Subcutaneous preadipocyte (primary cell): Measurements from ENCODE around the gene ZNF865. TPM values are rescaled to one million over a fixed set of nuclear protein-coding genes. Genes with fewer than 3 reads are reported as not detected.

Source experiments
- total RNA-seq: library from RNA; depleted of rRNA; stranded (reverse); fragments of >200 nt; gene quantifications from 2 replicates; pipeline ENCODE4 v1.2.3, GENCODE V29; 2012

ZNF865 gene
- 1.1 and 1.6 TPM in 2 replicates for total RNA-seq

GRCh38 chr19:55605637-55606470 is at the start of gene ZNF865:
TSS of gene ZNF865 (plus strand) at chr19:55605647. CDS start at chr19:55613619, 7,972 bp downstream.

DNA sequence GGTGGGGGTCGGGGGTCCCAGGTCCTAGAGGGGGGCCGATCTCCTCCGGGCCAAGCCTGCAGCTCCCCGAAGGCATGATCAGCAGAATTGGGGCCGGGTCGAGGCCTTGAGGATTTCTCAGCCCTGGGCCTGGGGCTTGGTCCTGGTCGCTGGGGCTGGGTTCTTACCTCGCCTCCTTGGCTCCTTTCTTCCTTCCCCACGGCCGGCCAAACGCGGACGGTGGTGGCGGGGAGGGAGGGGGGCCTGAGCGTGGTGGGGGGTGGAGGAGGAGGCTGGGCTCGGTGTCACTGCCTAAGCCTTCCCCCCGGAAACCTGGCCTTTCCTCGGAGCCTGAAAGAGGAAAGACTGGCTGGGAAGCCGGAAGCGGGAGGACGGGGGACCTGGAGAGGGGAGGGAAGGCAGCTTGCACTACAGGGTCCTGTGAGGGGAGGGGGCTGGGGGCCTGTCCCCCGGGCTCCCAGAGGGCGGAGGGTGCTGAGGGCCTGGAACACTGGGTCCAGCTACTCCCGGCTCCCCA is 24.8 kb upstream of the ZNF865 start, which contains the start of gene ZNF579:
TSS of gene ZNF579 (minus strand) at position 221 of the 517 bp plus-strand sequence. CDS start 1,209 bp downstream, outside the sequence.

GRCh38 chr19:55599468-55599841 is 6.0 kb upstream of the ZNF865 start, which contains the start of gene FIZ1:
TSS of gene FIZ1 (minus strand) at chr19:55599517. CDS start at chr19:55597865, 1,652 bp downstream.

DNA sequence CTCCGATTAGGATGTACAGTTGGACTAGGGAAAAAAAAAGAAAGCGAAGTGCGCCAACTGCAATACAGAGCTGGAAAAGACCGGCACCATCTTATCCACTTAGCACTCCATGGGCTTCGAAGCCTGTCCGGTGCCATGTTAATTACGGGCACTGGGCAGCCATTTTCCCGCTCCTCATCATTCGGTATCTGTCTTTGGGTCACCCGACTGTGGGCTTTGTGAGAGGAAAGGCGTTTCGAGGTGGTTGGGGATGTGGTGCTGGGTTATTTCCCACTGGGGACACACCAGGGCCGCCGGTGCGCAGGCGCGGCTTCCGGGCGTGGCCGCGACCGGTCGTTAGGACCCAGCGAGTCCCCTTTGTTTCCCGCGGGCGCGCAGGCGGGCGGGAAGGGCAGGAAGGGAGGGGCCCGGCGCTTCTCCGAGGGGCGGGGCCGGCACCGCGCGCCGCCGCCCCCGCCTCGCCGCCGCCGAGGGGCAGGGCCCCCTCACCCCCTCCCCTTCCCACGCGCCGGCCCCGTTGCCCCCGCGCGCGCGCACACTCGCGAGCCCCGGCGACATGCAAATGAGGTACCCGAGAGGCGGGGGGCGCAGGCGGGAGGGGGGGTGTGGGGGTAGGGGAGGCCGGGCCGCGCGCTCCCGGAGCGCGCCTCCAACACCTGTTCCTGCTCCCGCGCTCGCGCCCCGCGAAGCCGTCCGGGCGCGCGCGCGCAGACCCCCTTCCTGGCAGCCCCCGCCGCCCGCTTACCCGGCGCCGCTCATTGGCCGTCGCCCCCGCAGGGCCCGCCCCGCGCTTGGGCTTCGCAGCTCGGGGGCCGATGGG is 5.4 kb upstream of the ZNF865 start, which contains the start of gene ZNF524:
TSS of gene ZNF524 (plus strand) at position 447 of the 820 bp plus-strand sequence. CDS start 1,825 bp downstream, outside the sequence.

GRCh38 chr19:55624109-55625003 is 18.9 kb downstream of the ZNF865 start, which contains the start of gene ZNF784:
TSS of gene ZNF784 (minus strand) at chr19:55624566. CDS start at chr19:55624561, 5 bp downstream.

DNA sequence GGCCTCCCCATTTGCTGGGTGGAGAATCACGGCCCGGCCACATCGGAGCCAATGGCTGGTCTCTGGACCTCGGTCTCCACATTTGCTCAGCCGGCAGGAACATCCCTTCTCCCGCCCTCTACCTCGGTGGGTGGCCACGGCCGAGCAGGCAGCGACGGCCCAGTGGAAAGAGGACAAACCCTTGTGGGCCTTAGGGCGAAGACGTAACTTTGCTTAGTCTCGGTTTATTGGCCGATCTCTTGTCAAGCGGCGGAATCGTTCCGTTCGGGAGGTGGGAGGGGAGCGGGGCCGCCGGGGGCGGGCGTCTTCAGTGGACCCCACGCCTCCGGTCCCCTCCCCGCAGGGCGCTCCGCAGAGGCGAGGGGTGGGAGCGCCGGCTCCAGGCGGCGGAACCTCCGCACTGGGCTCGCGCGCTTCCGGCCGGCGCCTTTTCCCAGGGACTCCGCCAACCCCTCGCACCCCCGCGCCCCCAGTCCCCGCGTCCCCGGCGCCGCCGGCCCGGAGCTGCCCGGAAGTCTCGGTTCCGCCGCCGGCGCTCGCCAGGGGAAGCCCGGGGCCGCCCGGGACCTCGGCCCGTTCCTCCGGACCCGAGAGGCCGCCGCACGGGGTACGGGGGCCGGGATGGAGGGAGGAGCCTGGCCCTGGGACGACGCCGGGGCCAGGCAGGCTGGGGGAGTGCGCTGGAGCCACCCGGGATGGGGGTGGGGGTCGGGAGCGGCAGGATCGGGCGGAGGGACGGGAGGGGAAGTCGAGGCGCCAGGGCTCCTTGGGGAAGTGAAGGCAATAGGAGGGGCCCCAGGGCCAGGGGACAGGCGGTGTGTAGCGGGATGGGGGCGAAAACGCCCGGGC is 35.4 kb downstream of the ZNF865 start, which contains the start of gene ZNF580:
TSS of gene ZNF580 (plus strand) at position 426 of the 849 bp plus-strand sequence. CDS start 1,507 bp downstream, outside the sequence.

GRCh38 chr19:55643003-55643886 is 37.8 kb downstream of the ZNF865 start, which contains the start of gene ZNF581:
TSS of gene ZNF581 (plus strand) at chr19:55643649. CDS start at chr19:55644572, 923 bp downstream.

GRCh38 chr19:55647732-55648584 is 42.5 kb downstream of the ZNF865 start, which contains the start of gene CCDC106:
TSS of gene CCDC106 (plus strand) at chr19:55648212. CDS start at chr19:55649047, 835 bp downstream.

GRCh38 chr19:55654868-55655647 is 49.6 kb downstream of the ZNF865 start, which contains the start of gene U2AF2:
TSS of gene U2AF2 (plus strand) at chr19:55655035. CDS start at chr19:55655105, 70 bp downstream.

Other genes with a start within 250 kb of the ZNF865 start
- not detected in 2 replicates for gene GARIN5B, start 242.4 kb upstream of the ZNF865 start, total RNA-seq
- 0.37 and 1.6 TPM in 2 replicates for gene IL11, start 235.2 kb upstream of the ZNF865 start, total RNA-seq
- not detected in 2 replicates for gene TMEM190, start 228.8 kb upstream of the ZNF865 start, total RNA-seq
- gene TMEM238, start 221.4 kb upstream of the ZNF865 start, total RNA-seq, result not detected in 2 replicates
- gene RPL28, start 219.7 kb upstream of the ZNF865 start, total RNA-seq, result 171 and 427 TPM in 2 replicates
- gene UBE2S, start 197.9 kb upstream of the ZNF865 start, total RNA-seq, result 72.0 and 185 TPM in 2 replicates
- gene SHISA7, start 162.3 kb upstream of the ZNF865 start, total RNA-seq, result not detected in 2 replicates
- 83.0 and 83.9 TPM in 2 replicates for gene ISOC2, start 144.0 kb upstream of the ZNF865 start, total RNA-seq
- gene C19orf85, start 140.9 kb upstream of the ZNF865 start, total RNA-seq, result not detected in 2 replicates
- gene ZNF628, start 129.0 kb upstream of the ZNF865 start, total RNA-seq, result 2.6 and 2.7 TPM in 2 replicates
- gene NAT14, start 120.5 kb upstream of the ZNF865 start, total RNA-seq, result 9.9 and 10.0 TPM in 2 replicates
- 9.2 and 14.7 TPM in 2 replicates for gene SSC5D, start 117.2 kb upstream of the ZNF865 start, total RNA-seq
- not detected in 2 replicates for gene SBK2, start 68.5 kb upstream of the ZNF865 start, total RNA-seq
- gene SBK3, start 60.1 kb upstream of the ZNF865 start, total RNA-seq, result 0.37 TPM in 1 of 2 replicates, not detected in the other
- 4.3 and 4.4 TPM in 2 replicates for gene ZNF579, start 24.8 kb upstream of the ZNF865 start, total RNA-seq
- 4.0 and 4.3 TPM in 2 replicates for gene FIZ1, start 6.1 kb upstream of the ZNF865 start, total RNA-seq
- gene ZNF524, start 5.4 kb upstream of the ZNF865 start, total RNA-seq, result 11.9 and 12.5 TPM in 2 replicates
- gene ZNF784, start 18.9 kb downstream of the ZNF865 start, total RNA-seq, result 3.1 and 3.7 TPM in 2 replicates
- 3.7 and 5.9 TPM in 2 replicates for gene ZNF580, start 35.4 kb downstream of the ZNF865 start, total RNA-seq
- gene ZNF581, start 38.0 kb downstream of the ZNF865 start, total RNA-seq, result 20.3 and 31.6 TPM in 2 replicates
- gene CCDC106, start 42.6 kb downstream of the ZNF865 start, total RNA-seq, result 3.3 and 5.9 TPM in 2 replicates
- gene U2AF2, start 49.4 kb downstream of the ZNF865 start, total RNA-seq, result 88.9 and 115 TPM in 2 replicates
- 25.8 and 29.8 TPM in 2 replicates for gene EPN1, start 69.6 kb downstream of the ZNF865 start, total RNA-seq
- not detected in 2 replicates for gene NLRP9, start 132.8 kb downstream of the ZNF865 start, total RNA-seq
- gene RFPL4A, start 153.4 kb downstream of the ZNF865 start, total RNA-seq, result not detected in 2 replicates
- not detected in 2 replicates for gene RFPL4AL1, start 163.5 kb downstream of the ZNF865 start, total RNA-seq
- not detected in 2 replicates for gene NLRP11, start 226.4 kb downstream of the ZNF865 start, total RNA-seq
- not detected in 2 replicates for gene NLRP4, start 230.9 kb downstream of the ZNF865 start, total RNA-seq